ENCODE measurements around the gene DBP.

The DBP gene

DNA sequence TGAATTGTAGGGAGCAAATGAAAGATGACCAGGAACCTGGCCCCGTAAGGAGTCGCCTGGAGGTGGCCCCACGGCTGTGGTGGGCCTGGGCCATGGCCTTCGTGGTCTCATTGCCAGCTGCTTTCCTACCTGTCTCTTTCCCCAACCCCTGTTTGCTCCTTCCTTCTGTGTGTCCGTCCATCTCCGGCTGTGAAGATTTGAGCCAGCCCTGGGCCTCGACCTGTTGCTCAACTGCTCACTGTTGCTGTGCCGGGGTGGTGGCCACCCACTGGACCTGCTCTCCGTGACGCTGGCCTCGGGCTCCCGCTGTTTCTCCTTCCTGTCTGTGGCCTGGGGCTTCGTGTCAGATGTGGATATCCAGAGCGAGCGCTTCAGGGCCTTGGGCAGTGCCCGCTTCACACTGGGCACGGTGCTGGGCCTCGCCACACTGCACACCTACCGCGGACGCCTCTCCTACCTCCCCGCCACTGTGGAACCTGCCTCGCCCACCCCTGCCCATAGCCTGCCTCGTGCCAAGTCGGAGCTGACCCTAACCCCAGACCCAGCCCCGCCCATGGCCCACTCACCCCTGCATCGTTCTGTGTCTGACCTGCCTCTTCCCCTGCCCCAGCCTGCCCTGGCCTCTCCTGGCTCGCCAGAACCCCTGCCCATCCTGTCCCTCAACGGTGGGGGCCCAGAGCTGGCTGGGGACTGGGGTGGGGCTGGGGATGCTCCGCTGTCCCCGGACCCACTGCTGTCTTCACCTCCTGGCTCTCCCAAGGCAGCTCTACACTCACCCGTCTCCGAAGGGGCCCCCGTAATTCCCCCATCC lies 8.5 kb downstream of the DBP start:
- H3K4me3 ChIP-seq (ENCODE audit: low read depth, low read length) = no peak overlapping the region
- TF ChIP-seq, protein P1, sequence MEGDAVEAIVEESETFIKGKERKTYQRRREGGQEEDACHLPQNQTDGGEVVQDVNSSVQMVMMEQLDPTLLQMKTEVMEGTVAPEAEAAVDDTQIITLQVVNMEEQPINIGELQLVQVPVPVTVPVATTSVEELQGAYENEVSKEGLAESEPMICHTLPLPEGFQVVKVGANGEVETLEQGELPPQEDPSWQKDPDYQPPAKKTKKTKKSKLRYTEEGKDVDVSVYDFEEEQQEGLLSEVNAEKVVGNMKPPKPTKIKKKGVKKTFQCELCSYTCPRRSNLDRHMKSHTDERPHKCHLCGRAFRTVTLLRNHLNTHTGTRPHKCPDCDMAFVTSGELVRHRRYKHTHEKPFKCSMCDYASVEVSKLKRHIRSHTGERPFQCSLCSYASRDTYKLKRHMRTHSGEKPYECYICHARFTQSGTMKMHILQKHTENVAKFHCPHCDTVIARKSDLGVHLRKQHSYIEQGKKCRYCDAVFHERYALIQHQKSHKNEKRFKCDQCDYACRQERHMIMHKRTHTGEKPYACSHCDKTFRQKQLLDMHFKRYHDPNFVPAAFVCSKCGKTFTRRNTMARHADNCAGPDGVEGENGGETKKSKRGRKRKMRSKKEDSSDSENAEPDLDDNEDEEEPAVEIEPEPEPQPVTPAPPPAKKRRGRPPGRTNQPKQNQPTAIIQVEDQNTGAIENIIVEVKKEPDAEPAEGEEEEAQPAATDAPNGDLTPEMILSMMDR (IDR thresholded peaks at IDR 0.05; ENCODE audit: low read depth, low read length, missing control alignments) = no peak
- in situ Hi-C loops (cut with HindIII; ENCODE audit: low sequenced_read_pairs) = no loop called here
- DNase-seq (ENCODE audit: low read depth) = no peak

DNA sequence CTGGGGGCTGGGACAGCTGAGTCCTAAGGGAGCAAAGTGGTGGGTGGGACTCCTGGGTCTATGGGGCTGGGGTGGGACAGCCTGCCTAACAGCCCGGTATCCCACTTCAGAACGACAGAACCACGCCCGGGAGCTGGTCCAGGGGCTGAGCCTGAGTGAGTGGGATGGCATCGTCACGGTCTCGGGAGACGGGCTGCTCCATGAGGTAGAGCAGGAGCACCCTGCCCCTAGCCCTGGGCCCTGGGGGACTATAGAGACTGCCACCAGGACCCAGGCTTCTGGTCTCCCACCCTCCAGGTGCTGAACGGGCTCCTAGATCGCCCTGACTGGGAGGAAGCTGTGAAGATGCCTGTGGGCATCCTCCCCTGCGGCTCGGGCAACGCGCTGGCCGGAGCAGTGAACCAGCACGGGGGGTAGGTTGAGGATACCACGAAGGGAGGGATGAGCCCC lies 9.3 kb downstream of the DBP start:
- in situ Hi-C loops (cut with HindIII; ENCODE audit: low sequenced_read_pairs) = no loop called here
- DNase-seq (ENCODE audit: low read depth) = no peak

DNA sequence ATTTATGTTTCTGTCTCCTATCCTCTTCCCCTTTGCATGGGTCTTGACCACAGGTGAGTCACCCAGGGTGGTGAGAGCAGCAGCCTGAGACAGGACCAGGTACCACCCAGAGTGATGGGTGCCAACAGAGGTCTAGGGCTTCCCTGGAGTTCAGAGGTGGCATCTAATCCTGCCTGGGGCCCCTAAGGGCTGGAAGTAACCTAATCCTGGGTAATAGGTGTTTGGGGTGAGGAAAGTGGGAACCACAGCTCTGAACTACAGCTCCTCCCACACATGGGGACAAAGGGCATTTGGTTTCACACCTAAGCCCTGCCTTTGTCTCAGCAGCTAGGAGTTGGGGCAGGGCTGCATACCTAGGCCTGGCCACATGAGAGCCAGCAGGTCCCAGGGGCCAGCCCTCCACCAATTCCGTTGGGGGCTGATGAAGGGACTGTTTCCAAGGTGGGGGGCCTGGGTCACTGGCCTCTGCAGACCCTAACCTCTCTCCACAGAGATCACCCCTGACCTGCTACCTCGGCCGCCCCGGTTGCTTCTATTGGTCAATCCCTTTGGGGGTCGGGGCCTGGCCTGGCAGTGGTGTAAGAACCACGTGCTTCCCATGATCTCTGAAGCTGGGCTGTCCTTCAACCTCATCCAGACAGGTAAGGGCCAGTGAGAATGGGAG lies 9.8 kb downstream of the DBP start:
- no peak overlapping the region for H3K4me3 ChIP-seq (ENCODE audit: low read depth, low read length)
- DNase-seq (ENCODE audit: low read depth) = no peak
- TF ChIP-seq, protein P1 (IDR thresholded peaks at IDR 0.05; ENCODE audit: low read depth, low read length, missing control alignments) = no peak
- in situ Hi-C loops (cut with HindIII; ENCODE audit: low sequenced_read_pairs) = no loop called here

More for the DNA sequence above, 9.3 kb downstream of the DBP start:
- TF ChIP-seq, protein P1 (IDR thresholded peaks at IDR 0.05; ENCODE audit: low read depth, low read length, missing control alignments) = no peak
- H3K4me3 ChIP-seq (ENCODE audit: low read depth, low read length) = no peak overlapping the region

DNA sequence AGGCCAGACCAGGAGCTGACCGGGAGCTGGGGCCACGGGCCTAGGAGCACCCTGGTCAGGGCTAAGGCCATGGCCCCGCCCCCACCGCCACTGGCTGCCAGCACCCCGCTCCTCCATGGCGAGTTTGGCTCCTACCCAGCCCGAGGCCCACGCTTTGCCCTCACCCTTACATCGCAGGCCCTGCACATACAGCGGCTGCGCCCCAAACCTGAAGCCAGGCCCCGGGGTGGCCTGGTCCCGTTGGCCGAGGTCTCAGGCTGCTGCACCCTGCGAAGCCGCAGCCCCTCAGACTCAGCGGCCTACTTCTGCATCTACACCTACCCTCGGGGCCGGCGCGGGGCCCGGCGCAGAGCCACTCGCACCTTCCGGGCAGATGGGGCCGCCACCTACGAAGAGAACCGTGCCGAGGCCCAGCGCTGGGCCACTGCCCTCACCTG lies 11.3 kb downstream of the DBP start:
- no peak overlapping the region for H3K4me3 ChIP-seq (ENCODE audit: low read depth, low read length)
- TF ChIP-seq, protein P1 (IDR thresholded peaks at IDR 0.05; ENCODE audit: low read depth, low read length, missing control alignments) = no peak
- in situ Hi-C loops (cut with HindIII; ENCODE audit: low sequenced_read_pairs) = no loop called here
- DNase-seq (ENCODE audit: low read depth) = no peak

DNA sequence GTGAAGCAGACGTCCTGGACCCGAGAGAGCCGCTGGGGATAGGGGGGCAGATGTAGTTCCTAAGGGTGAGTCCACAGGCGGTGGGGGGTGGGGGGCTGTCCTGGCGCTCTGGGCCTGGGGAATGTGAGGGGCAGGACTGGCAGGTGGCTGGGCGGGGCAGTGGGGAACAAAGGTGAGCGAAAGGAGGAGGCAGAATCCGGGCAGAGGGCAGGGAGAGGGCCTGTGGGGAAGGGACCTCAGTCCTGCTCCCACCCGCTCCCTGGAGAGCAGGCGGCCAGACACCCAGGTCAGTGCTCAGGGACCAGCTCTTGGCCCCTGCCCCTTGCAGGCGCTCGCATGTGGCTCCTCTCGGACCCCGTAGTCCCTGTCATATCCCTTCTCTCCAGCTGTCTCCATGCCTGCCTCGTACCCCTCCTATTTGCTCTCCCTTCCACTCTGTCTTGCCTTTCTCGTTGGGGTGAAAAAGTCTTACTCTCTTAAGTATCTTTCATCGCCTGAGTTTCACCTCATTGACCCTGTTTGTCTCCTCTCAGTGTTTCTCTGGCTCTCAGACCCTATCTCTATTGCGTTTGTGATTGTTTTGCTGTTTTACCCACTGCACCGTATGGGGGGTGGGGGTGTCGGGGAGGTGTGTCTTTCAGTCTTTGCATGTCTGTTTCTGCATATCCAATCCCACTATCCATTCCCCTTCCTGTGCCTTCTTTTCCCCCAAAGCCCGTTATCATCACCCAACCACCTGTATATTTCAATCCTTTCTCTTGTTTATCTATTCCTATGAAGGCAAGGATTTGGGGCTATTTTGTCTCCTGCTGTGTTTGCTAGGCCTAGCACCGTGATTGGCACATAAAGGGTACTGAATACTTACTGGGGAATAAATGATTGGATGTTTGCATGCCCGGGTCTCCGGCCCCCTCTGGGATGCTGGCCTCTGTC lies 12.1 kb downstream of the DBP start:
- in situ Hi-C loops (cut with HindIII; ENCODE audit: low sequenced_read_pairs) = no loop called here
- H3K4me3 ChIP-seq (ENCODE audit: low read depth, low read length) = peak overlapping the region; percentile 58
- DNase-seq (ENCODE audit: low read depth) = no peak
- TF ChIP-seq, protein P1 (IDR thresholded peaks at IDR 0.05; ENCODE audit: low read depth, low read length, missing control alignments) = no peak

DNA sequence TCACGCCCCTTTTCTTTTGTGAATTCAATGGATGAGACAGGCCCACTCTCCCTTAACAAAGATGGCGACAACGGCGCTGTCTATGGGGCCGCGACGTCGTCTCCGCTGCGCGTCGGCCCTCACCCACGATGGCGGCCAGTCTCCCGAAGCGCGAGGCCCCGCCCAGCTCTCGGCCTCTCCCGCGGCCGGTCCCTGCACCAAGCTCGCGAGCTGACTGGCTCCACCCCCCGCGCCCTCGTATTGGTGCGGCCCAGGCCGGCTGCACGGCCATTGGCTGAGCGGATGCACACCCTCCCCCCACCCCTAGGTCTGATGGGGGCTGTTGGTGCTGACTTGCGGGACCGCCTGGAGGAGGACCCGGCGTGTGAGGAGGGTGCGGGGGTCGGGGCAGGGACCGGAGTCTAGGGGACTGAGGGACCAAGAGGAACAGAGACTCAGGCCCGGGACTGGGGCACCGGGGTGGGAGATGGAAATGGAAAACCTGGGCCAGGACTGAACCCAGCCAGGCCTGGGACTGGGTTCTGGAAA lies 13.0 kb downstream of the DBP start:
- H3K4me3 ChIP-seq (ENCODE audit: low read depth, low read length) = peak overlapping the region; percentile 58
- peak; percentile 95 for DNase-seq (ENCODE audit: low read depth)
- TF ChIP-seq, protein P1 (IDR thresholded peaks at IDR 0.05; ENCODE audit: low read depth, low read length, missing control alignments) = no peak
- in situ Hi-C loops (cut with HindIII; ENCODE audit: low sequenced_read_pairs) = no loop called here

Data from astrocyte of the cerebellum (primary cell).